PC-3 (cell line): Measurements from ENCODE around the gene NCAPG2. TPM values are rescaled to one million over a fixed set of nuclear protein-coding genes. Genes with fewer than 3 reads are reported as not detected.
"Not testable (repeated sequence)": the region's sequence is repeated elsewhere in the genome, so short reads cannot be mapped to it uniquely, and the experiment has no call there.

ENCODE experiments used
- ATAC-seq: fragments of 200-7000 bp; cut with Tn5 transposase; 2 replicates; pipeline ENCODE4 v1.9.1; 2020; ENCODE audit warnings: mild to moderate bottlenecking, moderate library complexity
- BruUV-seq: library from RNA; stranded (reverse); fragments of 400-500 nt; replicated peaks from 2 replicates; lab custom pipeline; 2021; lab: Mats Ljungman, UMichigan
- CTCF ChIA-PET: fragments of 300-600 bp; sonication (Branson Sonifier 250); formaldehyde crosslinking; loops from one replicate; lab custom pipeline; 2022; ENCODE audit warnings: antibody characterized with exemption; lab: Charles Lee
- POLR2A ChIA-PET: fragments of 300-600 bp; sonication (Branson Sonifier 250); formaldehyde crosslinking; loops from one replicate; lab custom pipeline; 2022; ENCODE audit warnings: antibody characterized with exemption; ENCODE audit not compliant: unreplicated experiment; lab: Charles Lee
- DNase-seq: peaks from one replicate; pipeline ENCODE4 v3.0.0-alpha.2; 2015
- H2AFZ ChIP-seq: fragments of 300-600 bp; sonication (generic); 2 replicates; pipeline ENCODE4 v1.6.0; 2016; ENCODE audit warnings: antibody characterized with exemption, low read length
- H3F3A ChIP-seq: fragments of 300-600 bp; sonication (generic); one replicate; pipeline ENCODE4 v1.6.0; 2017; ENCODE audit warnings: antibody characterized with exemption, low read length, control low read depth, mild to moderate bottlenecking; ENCODE audit not compliant: unreplicated experiment
- H3K27ac ChIP-seq: fragments of 300-600 bp; sonication (generic); 2 replicates; pipeline ENCODE4 v1.5.1; 2016; ENCODE audit warnings: mild to moderate bottlenecking, low read length
- H3K27me3 ChIP-seq: fragments of 300-600 bp; sonication (generic); 2 replicates; pipeline ENCODE4 v1.6.1; 2016; ENCODE audit warnings: low read length, mixed read lengths
- H3K36me3 ChIP-seq: fragments of 300-600 bp; sonication (generic); 2 replicates; pipeline ENCODE4 v1.6.1; 2016; ENCODE audit warnings: low read depth, mixed run types, low read length, mixed read lengths
- H3K4me1 ChIP-seq: fragments of 300-600 bp; sonication (generic); 2 replicates; pipeline ENCODE4 v1.5.1; 2016; ENCODE audit warnings: low read length; ENCODE audit not compliant: insufficient read depth
- H3K4me2 ChIP-seq: fragments of 300-600 bp; sonication (generic); 2 replicates; pipeline ENCODE4 v1.6.0; 2016; ENCODE audit warnings: low read length
- H3K4me3 ChIP-seq: fragments of 300-600 bp; sonication (generic); 2 replicates; pipeline ENCODE4 v1.5.1; 2016; ENCODE audit warnings: mild to moderate bottlenecking, low read length, mixed read lengths
- H3K79me2 ChIP-seq: fragments of 300-600 bp; sonication (generic); 2 replicates; pipeline ENCODE4 v1.6.1; 2017; ENCODE audit warnings: low read length, mixed read lengths
- H3K9ac ChIP-seq: fragments of 300-600 bp; sonication (generic); 2 replicates; pipeline ENCODE4 v1.6.0; 2016; ENCODE audit warnings: mild to moderate bottlenecking, low read length
- H3K9me2 ChIP-seq: fragments of 300-600 bp; sonication (generic); replicated peaks from 2 replicates; pipeline ENCODE4 v1.6.1; 2016; ENCODE audit warnings: mixed run types, low read length, mixed read lengths
- H3K9me3 ChIP-seq: fragments of 300-600 bp; sonication (generic); 2 replicates; pipeline ENCODE4 v1.6.1; 2016; ENCODE audit warnings: low read length, mixed read lengths
- H4K20me1 ChIP-seq: fragments of 300-600 bp; sonication (generic); 2 replicates; pipeline ENCODE4 v1.6.1; 2016; ENCODE audit warnings: low read length, mixed read lengths
- CTCF ChIP-seq: fragments of 300-600 bp; sonication (generic); conservative IDR thresholded peaks from 2 replicates; pipeline ENCODE4 v1.5.1; 2017; ENCODE audit warnings: antibody characterized with exemption, low read depth, mild to moderate bottlenecking, low read length
- EZH2 ChIP-seq: fragments of 300-600 bp; sonication (generic); IDR thresholded peaks from one replicate; pipeline ENCODE4 v1.6.1; 2017; ENCODE audit warnings: antibody characterized with exemption, mild to moderate bottlenecking, low read length; ENCODE audit not compliant: unreplicated experiment
- EZH2phosphoT487 ChIP-seq: fragments of 300-600 bp; sonication (generic); IDR thresholded peaks from 2 replicates; pipeline ENCODE4 v1.6.1; 2018; ENCODE audit warnings: mild to moderate bottlenecking, antibody characterized with exemption, low read length, borderline replicate concordance
- intact Hi-C: fragments of 100-400 bp; cut with micrococcal nuclease; formaldehyde crosslinking; loops from 2 replicates; pipeline ENCODE4 v1.9.0; 2023
- total RNA-seq: library from RNA; depleted of rRNA; stranded (reverse); fragments of >200 nt; gene quantifications from 2 replicates; pipeline ENCODE4 v1.2.3, GENCODE V29; 2014

NCAPG2 gene
- total RNA-seq, 1 experiment from 2014 or later, result 49.2 TPM

- H3K9me2 ChIP-seq, intact Hi-C loops, H2AFZ ChIP-seq, DNase-seq, H3K4me1 ChIP-seq, BruUV-seq, CTCF ChIA-PET, H3K4me3 ChIP-seq, H3K9ac ChIP-seq, POLR2A ChIA-PET, H3K27ac ChIP-seq, H3K9me3 ChIP-seq, H3K79me2 ChIP-seq, ATAC-seq, H3F3A ChIP-seq, H3K4me2 ChIP-seq, H3K27me3 ChIP-seq, H4K20me1 ChIP-seq: not testable (repeated sequence)
- H3K36me3 ChIP-seq, result peaks cover 41% of the 10 kb centered on the region
Measured at GRCh38 chr7:158666966-158667678, 37.5 kb downstream of the NCAPG2 start.

- no peak overlapping the region for H2AFZ ChIP-seq
- H3K4me2 ChIP-seq, result no peak overlapping the region
- H3K27ac ChIP-seq, result no peak overlapping the region
- ChIA-PET POLR2A (no interaction called here), CTCF (no interaction called here)
- no peaks in the 10 kb centered on the region for H3K27me3 ChIP-seq
- ATAC-seq (no peak), DNase-seq (no peak)
- H4K20me1 ChIP-seq, result no peaks in the 10 kb centered on the region
- intact Hi-C loops, result no loop called here
- BruUV-seq, result no TSS peak
- no peak overlapping the region for H3K4me3 ChIP-seq
- no peak overlapping the region for H3K9ac ChIP-seq
- H3K9me3 ChIP-seq, result no peaks in the 10 kb centered on the region
- H3K4me1 ChIP-seq, result no peaks in the 10 kb centered on the region
- no peaks in the 10 kb centered on the region for H3K9me2 ChIP-seq
- peaks cover 38% of the 10 kb centered on the region for H3K36me3 ChIP-seq
- no peaks in the 10 kb centered on the region for H3F3A ChIP-seq
- TF ChIP-seq EZH2, result no peak
- no peak for TF ChIP-seq EZH2phosphoT487
- no peak for TF ChIP-seq CTCF
- 0 out of 2 replicates have a peak, but pooled peaks cover 2% of the 10 kb centered on the region for H3K79me2 ChIP-seq
Measured at GRCh38 chr7:158666401-158666800, 38.2 kb downstream of the NCAPG2 start.

- H3K79me2 ChIP-seq, result no peaks in the 10 kb centered on the region
- H3K36me3 ChIP-seq, result peaks cover 31% of the 10 kb centered on the region
- intact Hi-C loops, result no loop called here
- no peaks in the 10 kb centered on the region for H3K9me3 ChIP-seq
- no peaks in the 10 kb centered on the region for H3K27me3 ChIP-seq
- ChIA-PET CTCF (no interaction called here), POLR2A (no interaction called here)
- BruUV-seq, result no TSS peak
- H3F3A ChIP-seq, result no peaks in the 10 kb centered on the region
- DNase-seq (no peak), ATAC-seq (no peak)
- H3K4me3 ChIP-seq, result no peak overlapping the region
- H3K9ac ChIP-seq, result no peak overlapping the region
- no peaks in the 10 kb centered on the region for H3K4me1 ChIP-seq
- TF ChIP-seq EZH2phosphoT487 (no peak), EZH2 (no peak), CTCF (no peak)
- no peaks in the 10 kb centered on the region for H4K20me1 ChIP-seq
- H2AFZ ChIP-seq, result no peak overlapping the region
- H3K9me2 ChIP-seq, result no peaks in the 10 kb centered on the region
- no peak overlapping the region for H3K27ac ChIP-seq
- no peak overlapping the region for H3K4me2 ChIP-seq
Measured at GRCh38 chr7:158664406-158664805, 40.2 kb downstream of the NCAPG2 start.
